ENCODE data around the gene C22orf42. TPM values are rescaled to one million over a fixed set of nuclear protein-coding genes. Genes with fewer than 3 reads are reported as not detected.
"Not testable (repeated sequence)": the region's sequence is repeated elsewhere in the genome, so short reads cannot be mapped to it uniquely, and the experiment has no call there.

C22orf42 gene
- total RNA-seq, 1 experiment from 2014 or later = not detected

- DNase-seq (ENCODE audit: unreplicated experiment) = no peak
- no peaks in the 10 kb centered on the region for H3K9me3 Mint-ChIP-seq (ENCODE audit: unreplicated experiment)
- no peak overlapping the region for H3K4me3 Mint-ChIP-seq (ENCODE audit: unreplicated experiment)
- intact Hi-C loops (cut with micrococcal nuclease) = loop anchor here (1.0 kb wide), 3 partner anchors 64 to 176 kb away; no protein-coding TSS in a partner anchor
- POLR2A ChIA-PET = no interaction called here
- H3K36me3 Mint-ChIP-seq (ENCODE audit: insufficient read depth, unreplicated experiment) = no peaks in the 10 kb centered on the region
- no TSS peak for BruUV-seq (replicated peaks)
- CTCF ChIA-PET = interaction anchor here (0.6 to 2.9 kb wide), 23 partner anchors 9 to 578 kb away, joined by 3 to 26 read pairs (median 3); no protein-coding TSS in a partner anchor
- H3K27me3 Mint-ChIP-seq (ENCODE audit: insufficient read depth, unreplicated experiment) = peaks cover 22% of the 10 kb centered on the region
- no peak overlapping the region for H3K27ac Mint-ChIP-seq (ENCODE audit: low read depth, unreplicated experiment)
- H3K4me1 Mint-ChIP-seq (ENCODE audit: insufficient read depth, unreplicated experiment) = peaks cover 6% of the 10 kb centered on the region
- no peak for TF ChIP-seq CTCF (IDR thresholded peaks at IDR 0.05; ENCODE audit: unreplicated experiment)
Observed at GRCh38 chr22:32202161-32202538, 43.0 kb upstream of the C22orf42 start.

- BruUV-seq (replicated peaks) = no TSS peak
- H3K27me3 Mint-ChIP-seq (ENCODE audit: insufficient read depth, unreplicated experiment) = peaks cover 36% of the 10 kb centered on the region
- no peak overlapping the region for H3K27ac Mint-ChIP-seq (ENCODE audit: low read depth, unreplicated experiment)
- no peaks in the 10 kb centered on the region for H3K36me3 Mint-ChIP-seq (ENCODE audit: insufficient read depth, unreplicated experiment)
- CTCF ChIA-PET = interaction anchor here (1.4 to 2.9 kb wide), 3 partner anchors 65 to 273 kb away, joined by 7 to 26 read pairs (median 11); no protein-coding TSS in a partner anchor
- no peaks in the 10 kb centered on the region for H3K9me3 Mint-ChIP-seq (ENCODE audit: unreplicated experiment)
- H3K4me1 Mint-ChIP-seq (ENCODE audit: insufficient read depth, unreplicated experiment) = peaks cover 6% of the 10 kb centered on the region
- no peak for TF ChIP-seq CTCF (IDR thresholded peaks at IDR 0.05; ENCODE audit: unreplicated experiment)
- no peak for DNase-seq (ENCODE audit: unreplicated experiment)
- intact Hi-C loops (cut with micrococcal nuclease) = no loop called here
- POLR2A ChIA-PET = no interaction called here
- H3K4me3 Mint-ChIP-seq (ENCODE audit: unreplicated experiment) = no peak overlapping the region
Observed at GRCh38 chr22:32200752-32201151, 41.6 kb upstream of the C22orf42 start.

- intact Hi-C loops (cut with micrococcal nuclease) = no loop called here
- Mint-ChIP-seq H3K27ac (ENCODE audit: low read depth, unreplicated experiment) (no peak overlapping the region), H3K4me3 (ENCODE audit: unreplicated experiment) (no peak overlapping the region), H3K4me1 (ENCODE audit: insufficient read depth, unreplicated experiment) (peaks cover 6% of the 10 kb centered on the region), H3K9me3 (ENCODE audit: unreplicated experiment) (no peaks in the 10 kb centered on the region), H3K36me3 (ENCODE audit: insufficient read depth, unreplicated experiment) (no peaks in the 10 kb centered on the region), H3K27me3 (ENCODE audit: insufficient read depth, unreplicated experiment) (peaks cover 44% of the 10 kb centered on the region)
- TF ChIP-seq CTCF (IDR thresholded peaks at IDR 0.05; ENCODE audit: unreplicated experiment) = no peak
- POLR2A ChIA-PET = no interaction called here
- no TSS peak for BruUV-seq (replicated peaks)
- CTCF ChIA-PET = interaction anchor here (0.6 to 2.9 kb wide), 4 partner anchors 66 to 274 kb away, joined by 3 to 26 read pairs (median 9); no protein-coding TSS in a partner anchor
- DNase-seq (ENCODE audit: unreplicated experiment) = no peak
Observed at GRCh38 chr22:32199961-32200360, 40.9 kb upstream of the C22orf42 start.

GRCh38 chr22:32199341-32199740, 40.2 kb upstream of the C22orf42 start:
- POLR2A ChIA-PET = no interaction called here
- no peaks in the 10 kb centered on the region for H3K9me3 Mint-ChIP-seq (ENCODE audit: unreplicated experiment)
- DNase-seq (ENCODE audit: unreplicated experiment) = no peak
- peaks cover 40% of the 10 kb centered on the region for H3K27me3 Mint-ChIP-seq (ENCODE audit: insufficient read depth, unreplicated experiment)
- no peaks in the 10 kb centered on the region for H3K36me3 Mint-ChIP-seq (ENCODE audit: insufficient read depth, unreplicated experiment)
- no peak for TF ChIP-seq CTCF (IDR thresholded peaks at IDR 0.05; ENCODE audit: unreplicated experiment)
- BruUV-seq (replicated peaks) = no TSS peak
- no peak overlapping the region for H3K27ac Mint-ChIP-seq (ENCODE audit: low read depth, unreplicated experiment)
- H3K4me1 Mint-ChIP-seq (ENCODE audit: insufficient read depth, unreplicated experiment) = peaks cover 3% of the 10 kb centered on the region
- H3K4me3 Mint-ChIP-seq (ENCODE audit: unreplicated experiment) = no peak overlapping the region
- intact Hi-C loops (cut with micrococcal nuclease) = no loop called here
- CTCF ChIA-PET = interaction anchor here (1.4 to 2.2 kb wide), 2 partner anchors 95 to 274 kb away, joined by 7 to 11 read pairs; no protein-coding TSS in a partner anchor

- POLR2A ChIA-PET; H3K36me3 Mint-ChIP-seq (ENCODE audit: insufficient read depth, unreplicated experiment); H3K9me3 Mint-ChIP-seq (ENCODE audit: unreplicated experiment); intact Hi-C loops (cut with micrococcal nuclease); H3K4me3 Mint-ChIP-seq (ENCODE audit: unreplicated experiment); H3K27ac Mint-ChIP-seq (ENCODE audit: low read depth, unreplicated experiment); BruUV-seq (replicated peaks); H3K4me1 Mint-ChIP-seq (ENCODE audit: insufficient read depth, unreplicated experiment); DNase-seq (ENCODE audit: unreplicated experiment): not testable (repeated sequence)
- CTCF ChIA-PET = interaction anchor here (0.5 to 0.6 kb wide), 2 partner anchors 158 to 228 kb away, joined by 3 read pairs; no protein-coding TSS in a partner anchor
- peaks cover 29% of the 10 kb centered on the region for H3K27me3 Mint-ChIP-seq (ENCODE audit: insufficient read depth, unreplicated experiment)
Observed at GRCh38 chr22:32197553-32198226, 38.6 kb upstream of the C22orf42 start.

GRCh38 chr22:32195900-32196299, 36.8 kb upstream of the C22orf42 start:
- H3K4me1 Mint-ChIP-seq (ENCODE audit: insufficient read depth, unreplicated experiment); DNase-seq (ENCODE audit: unreplicated experiment); H3K4me3 Mint-ChIP-seq (ENCODE audit: unreplicated experiment); intact Hi-C loops (cut with micrococcal nuclease); H3K27ac Mint-ChIP-seq (ENCODE audit: low read depth, unreplicated experiment); H3K36me3 Mint-ChIP-seq (ENCODE audit: insufficient read depth, unreplicated experiment); BruUV-seq (replicated peaks); CTCF ChIA-PET; H3K9me3 Mint-ChIP-seq (ENCODE audit: unreplicated experiment): not testable (repeated sequence)
- peaks cover 45% of the 10 kb centered on the region for H3K27me3 Mint-ChIP-seq (ENCODE audit: insufficient read depth, unreplicated experiment)
- POLR2A ChIA-PET = interaction anchor here (0.5 to 1.0 kb wide), 2 partner anchors 14 to 216 kb away, joined by 3 read pairs; no protein-coding TSS in a partner anchor

All from MCF 10A (cell line).